Iris pigment epithelial cell (primary cell): ENCODE measurements around the gene CASP7.
A peak's percentile ranks its signal among the peaks of the same experiment; 100 is the strongest.
"Not testable (repeated sequence)": the region's sequence is repeated elsewhere in the genome, so short reads cannot be mapped to it uniquely, and the experiment has no call there.

Source experiments
- DNase-seq: peaks from one replicate; pipeline ENCODE4 v3.0.0-alpha.2; 2011; ENCODE audit warnings: low read depth

Gene CASP7

GRCh38 chr10:113679463-113680189, at the start of gene CASP7:
Gene CASP7, plus strand, starts transcription at chr10:113679912. Its CDS starts 17,582 bp downstream, at chr10:113697494.
- DNase-seq, result peak; percentile 78

GRCh38 chr10:113630929-113631533, 48.7 kb upstream of the CASP7 start:
- DNase-seq, result no peak

- DNase-seq, result no peak
Measured at GRCh38 chr10:113631684-113632367, 47.9 kb upstream of the CASP7 start.

- no peak for DNase-seq
Measured at GRCh38 chr10:113639966-113640365, 39.7 kb upstream of the CASP7 start.

- DNase-seq, result no peak
Measured at GRCh38 chr10:113641702-113642101, 38.0 kb upstream of the CASP7 start.

GRCh38 chr10:113643183-113643582, 36.5 kb upstream of the CASP7 start:
- no peak for DNase-seq

- DNase-seq, result peak; percentile 69
Measured at GRCh38 chr10:113644185-113645120, 35.3 kb upstream of the CASP7 start.

- DNase-seq, result no peak
Measured at GRCh38 chr10:113646336-113647201, 33.1 kb upstream of the CASP7 start.

GRCh38 chr10:113647812-113648211, 31.9 kb upstream of the CASP7 start:
- no peak for DNase-seq

- no peak for DNase-seq
Measured at GRCh38 chr10:113648478-113648877, 31.2 kb upstream of the CASP7 start.

- DNase-seq, result no peak
Measured at GRCh38 chr10:113650172-113650571, 29.5 kb upstream of the CASP7 start.

- no peak for DNase-seq
Measured at GRCh38 chr10:113651021-113651420, 28.7 kb upstream of the CASP7 start.

GRCh38 chr10:113651898-113652297, 27.8 kb upstream of the CASP7 start:
- DNase-seq, result no peak

GRCh38 chr10:113652456-113652855, 27.3 kb upstream of the CASP7 start:
- DNase-seq, result not testable (repeated sequence)

GRCh38 chr10:113656896-113657295, 22.8 kb upstream of the CASP7 start:
- DNase-seq, result no peak

- DNase-seq, result no peak
Measured at GRCh38 chr10:113657544-113657943, 22.2 kb upstream of the CASP7 start.

- DNase-seq, result no peak
Measured at GRCh38 chr10:113661332-113661731, 18.4 kb upstream of the CASP7 start.

GRCh38 chr10:113663142-113663541, 16.6 kb upstream of the CASP7 start:
- peak; percentile 58 for DNase-seq

- no peak for DNase-seq
Measured at GRCh38 chr10:113663908-113664307, 15.8 kb upstream of the CASP7 start, which contains the start of gene NRAP. Gene NRAP, minus strand, starts transcription at chr10:113664041. Its CDS starts 159 bp downstream, at chr10:113663882.

- no peak for DNase-seq
Measured at GRCh38 chr10:113665352-113665751, 14.4 kb upstream of the CASP7 start.

GRCh38 chr10:113665806-113666354, 13.8 kb upstream of the CASP7 start:
- DNase-seq, result peak; percentile 98
